K562 (cell line): ENCODE measurements around the gene OTUD5. TPM values are rescaled to one million over a fixed set of nuclear protein-coding genes. Genes with fewer than 3 reads are reported as not detected.

Source experiments
- FOXJ2 ChIP-seq: fragments of 200-800 bp; sonication (Bioruptor generic); IDR thresholded peaks from 2 replicates; pipeline ENCODE4 v1.6.1; 2016; ENCODE audit warnings: missing genetic modification characterization, missing compliant biosample characterization
- FOXK1 ChIP-seq: sonication (generic); formaldehyde crosslinking; IDR thresholded peaks from 2 replicates; pipeline ENCODE4 v1.8.0; 2022; ENCODE audit warnings: missing genetic modification reagents, mild to moderate bottlenecking, borderline replicate concordance
- MCM7 ChIP-seq, 2 experiments: fragments of 450-650 bp; IDR thresholded peaks; 2 replicates each; pipeline ENCODE4 v1.6.1; 2016 to 2018
- NCOR1 ChIP-seq: fragments of 450-650 bp; IDR thresholded peaks from 2 replicates; pipeline ENCODE4 v1.6.1; 2016; ENCODE audit warnings: mild to moderate bottlenecking, moderate library complexity
- PTTG1 ChIP-seq: fragments of 450-650 bp; IDR thresholded peaks from 2 replicates; pipeline ENCODE4 v1.6.1; 2016; ENCODE audit warnings: low read depth, mild to moderate bottlenecking, missing genetic modification characterization, missing compliant biosample characterization
- RBM14 ChIP-seq: fragments of 200-400 bp; formaldehyde crosslinking; IDR thresholded peaks from 2 replicates; pipeline ENCODE4 v1.6.1; 2018; ENCODE audit warnings: low read depth, mild to moderate bottlenecking, low read length, moderate library complexity, borderline replicate concordance; ENCODE audit not compliant: insufficient read depth
- RNF2 ChIP-seq: sonication (generic); IDR thresholded peaks from 2 replicates; pipeline ENCODE4 v1.6.1; 2016
- SMAD4 ChIP-seq: fragments of 250-450 bp; sonication (Bioruptor Pico); conservative IDR thresholded peaks from 2 replicates; pipeline ENCODE4 v1.8.0; 2021; ENCODE audit warnings: inconsistent platforms, mild to moderate bottlenecking, moderate library complexity
- SMARCC2 ChIP-seq: fragments of 450-650 bp; IDR thresholded peaks from 2 replicates; pipeline ENCODE4 v1.6.1; 2017; ENCODE audit warnings: antibody characterized with exemption, moderate library complexity, mild to moderate bottlenecking, low read depth
- polyA plus RNA-seq, 8 experiments: library from polyadenylated mRNA; depleted of rRNA in 4 of 8; stranded (reverse) in 5 of 8; unstranded in 3 of 8; fragments of >200 nt; fragmentation: Nextera tagmentation in 2 of 8; fragmentation: Illumina TruSeq in 1 of 8; extraction: Ambion mirVana in 2 of 8; extraction: Trizol in 1 of 8; gene quantifications; 2 replicates each; pipeline versions ENCODE4 v1.2.1 to v1.2.3, GENCODE V29; 2011 to 2014; ENCODE audit warnings: inconsistent platforms in 1 of 8, missing spikeins in 1 of 8
- total RNA-seq, 7 experiments: library from RNA; depleted of rRNA in 6 of 7; stranded (reverse); fragments of >200 nt in 6 of 7; fragmentation: Illumina TruSeq in 2 of 7; extraction: Trizol in 2 of 7; gene quantifications; 2 replicates each; pipeline versions ENCODE4 v1.2.1 to v1.2.3, GENCODE V29; 2011 to 2021; ENCODE audit warnings: low replicate concordance in 1 of 7
- TF ChIP-seq, protein P1 (sequence below): sonication (generic); formaldehyde crosslinking; IDR thresholded peaks from 2 replicates; pipeline ENCODE4 v1.8.0; 2022; ENCODE audit warnings: mild to moderate bottlenecking, missing genetic modification reagents
- TF ChIP-seq, protein P2 (sequence below): fragments of 200-400 bp; formaldehyde crosslinking; IDR thresholded peaks from 2 replicates; pipeline ENCODE4 v1.6.1; 2017; ENCODE audit warnings: mild to moderate bottlenecking, low read depth, low read length, moderate library complexity
- TF ChIP-seq, protein P3 (sequence below): fragments of 450-650 bp; formaldehyde crosslinking; IDR thresholded peaks from 2 replicates; pipeline ENCODE4 v1.4.0; 2020; ENCODE audit warnings: mild to moderate bottlenecking, moderate library complexity
- TF ChIP-seq, protein P4 (sequence below): sonication (generic); formaldehyde crosslinking; IDR thresholded peaks from 2 replicates; pipeline ENCODE4 v1.8.0; 2022; ENCODE audit warnings: mild to moderate bottlenecking, missing genetic modification reagents
- TF ChIP-seq, protein P5 (sequence below), 2 experiments: fragments of 450-650 bp; IDR thresholded peaks; 2 replicates each; pipeline ENCODE4 v1.6.1; 2018; ENCODE audit warnings: mild to moderate bottlenecking in 2 of 2, low read depth in 1 of 2; ENCODE audit not compliant: partially characterized antibody in 2 of 2

The OTUD5 gene
- total and polyA plus RNA-seq, 9 of the 15 experiments (the other 6 are each of a cell fraction or from before 2014, with no cell fraction given) = 3.6 to 102 (median 59.0) TPM

DNA sequence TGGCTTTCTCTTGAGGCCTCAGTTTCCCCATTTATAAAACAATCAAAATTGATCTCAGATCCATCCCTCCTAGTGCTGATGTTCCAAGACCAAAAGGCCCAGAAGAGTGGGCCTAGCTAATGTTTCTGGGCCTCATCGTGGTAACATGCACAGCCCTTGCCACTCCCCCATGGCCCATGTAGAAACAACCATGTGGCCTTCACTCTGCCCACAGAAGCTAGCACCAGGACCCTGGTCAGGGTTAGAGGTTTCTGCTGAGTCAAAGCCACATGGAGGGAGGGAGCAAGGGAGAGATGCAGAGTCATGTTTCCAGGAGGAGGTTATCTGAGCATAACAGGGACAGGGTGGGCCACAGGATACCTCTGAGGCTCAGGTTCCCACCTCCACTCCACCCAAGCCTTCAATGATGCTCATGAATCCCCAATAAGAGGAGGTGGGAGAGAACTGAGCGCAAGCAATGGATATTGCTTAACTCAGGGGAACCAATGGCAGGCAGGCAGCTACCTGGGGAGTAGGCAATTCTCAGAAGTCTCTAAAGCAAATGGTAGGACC lies 16.9 kb downstream of the OTUD5 start (continued):
- TF ChIP-seq, protein P1, sequence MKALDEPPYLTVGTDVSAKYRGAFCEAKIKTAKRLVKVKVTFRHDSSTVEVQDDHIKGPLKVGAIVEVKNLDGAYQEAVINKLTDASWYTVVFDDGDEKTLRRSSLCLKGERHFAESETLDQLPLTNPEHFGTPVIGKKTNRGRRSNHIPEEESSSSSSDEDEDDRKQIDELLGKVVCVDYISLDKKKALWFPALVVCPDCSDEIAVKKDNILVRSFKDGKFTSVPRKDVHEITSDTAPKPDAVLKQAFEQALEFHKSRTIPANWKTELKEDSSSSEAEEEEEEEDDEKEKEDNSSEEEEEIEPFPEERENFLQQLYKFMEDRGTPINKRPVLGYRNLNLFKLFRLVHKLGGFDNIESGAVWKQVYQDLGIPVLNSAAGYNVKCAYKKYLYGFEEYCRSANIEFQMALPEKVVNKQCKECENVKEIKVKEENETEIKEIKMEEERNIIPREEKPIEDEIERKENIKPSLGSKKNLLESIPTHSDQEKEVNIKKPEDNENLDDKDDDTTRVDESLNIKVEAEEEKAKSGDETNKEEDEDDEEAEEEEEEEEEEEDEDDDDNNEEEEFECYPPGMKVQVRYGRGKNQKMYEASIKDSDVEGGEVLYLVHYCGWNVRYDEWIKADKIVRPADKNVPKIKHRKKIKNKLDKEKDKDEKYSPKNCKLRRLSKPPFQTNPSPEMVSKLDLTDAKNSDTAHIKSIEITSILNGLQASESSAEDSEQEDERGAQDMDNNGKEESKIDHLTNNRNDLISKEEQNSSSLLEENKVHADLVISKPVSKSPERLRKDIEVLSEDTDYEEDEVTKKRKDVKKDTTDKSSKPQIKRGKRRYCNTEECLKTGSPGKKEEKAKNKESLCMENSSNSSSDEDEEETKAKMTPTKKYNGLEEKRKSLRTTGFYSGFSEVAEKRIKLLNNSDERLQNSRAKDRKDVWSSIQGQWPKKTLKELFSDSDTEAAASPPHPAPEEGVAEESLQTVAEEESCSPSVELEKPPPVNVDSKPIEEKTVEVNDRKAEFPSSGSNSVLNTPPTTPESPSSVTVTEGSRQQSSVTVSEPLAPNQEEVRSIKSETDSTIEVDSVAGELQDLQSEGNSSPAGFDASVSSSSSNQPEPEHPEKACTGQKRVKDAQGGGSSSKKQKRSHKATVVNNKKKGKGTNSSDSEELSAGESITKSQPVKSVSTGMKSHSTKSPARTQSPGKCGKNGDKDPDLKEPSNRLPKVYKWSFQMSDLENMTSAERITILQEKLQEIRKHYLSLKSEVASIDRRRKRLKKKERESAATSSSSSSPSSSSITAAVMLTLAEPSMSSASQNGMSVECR (CRISPR knock-in tag) = no peak
- TF ChIP-seq SMARCC2 (no peak; the same call in 1 of the 2 replicates), RNF2 (0 out of 2 replicates have a peak, but pooled peaks have one; percentile 60), NCOR1 (peak; percentile 86), FOXJ2 (tag) (no peak), FOXK1 (CRISPR knock-in tag) (no peak), RBM14 (no peak), MCM7 (IDR thresholded peaks at IDR 0.05) (no peak), SMAD4 (peak; percentile 76), PTTG1 (no peak)
- TF ChIP-seq, protein P2, sequence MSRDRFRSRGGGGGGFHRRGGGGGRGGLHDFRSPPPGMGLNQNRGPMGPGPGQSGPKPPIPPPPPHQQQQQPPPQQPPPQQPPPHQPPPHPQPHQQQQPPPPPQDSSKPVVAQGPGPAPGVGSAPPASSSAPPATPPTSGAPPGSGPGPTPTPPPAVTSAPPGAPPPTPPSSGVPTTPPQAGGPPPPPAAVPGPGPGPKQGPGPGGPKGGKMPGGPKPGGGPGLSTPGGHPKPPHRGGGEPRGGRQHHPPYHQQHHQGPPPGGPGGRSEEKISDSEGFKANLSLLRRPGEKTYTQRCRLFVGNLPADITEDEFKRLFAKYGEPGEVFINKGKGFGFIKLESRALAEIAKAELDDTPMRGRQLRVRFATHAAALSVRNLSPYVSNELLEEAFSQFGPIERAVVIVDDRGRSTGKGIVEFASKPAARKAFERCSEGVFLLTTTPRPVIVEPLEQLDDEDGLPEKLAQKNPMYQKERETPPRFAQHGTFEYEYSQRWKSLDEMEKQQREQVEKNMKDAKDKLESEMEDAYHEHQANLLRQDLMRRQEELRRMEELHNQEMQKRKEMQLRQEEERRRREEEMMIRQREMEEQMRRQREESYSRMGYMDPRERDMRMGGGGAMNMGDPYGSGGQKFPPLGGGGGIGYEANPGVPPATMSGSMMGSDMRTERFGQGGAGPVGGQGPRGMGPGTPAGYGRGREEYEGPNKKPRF = no peak
- TF ChIP-seq, protein P3, sequence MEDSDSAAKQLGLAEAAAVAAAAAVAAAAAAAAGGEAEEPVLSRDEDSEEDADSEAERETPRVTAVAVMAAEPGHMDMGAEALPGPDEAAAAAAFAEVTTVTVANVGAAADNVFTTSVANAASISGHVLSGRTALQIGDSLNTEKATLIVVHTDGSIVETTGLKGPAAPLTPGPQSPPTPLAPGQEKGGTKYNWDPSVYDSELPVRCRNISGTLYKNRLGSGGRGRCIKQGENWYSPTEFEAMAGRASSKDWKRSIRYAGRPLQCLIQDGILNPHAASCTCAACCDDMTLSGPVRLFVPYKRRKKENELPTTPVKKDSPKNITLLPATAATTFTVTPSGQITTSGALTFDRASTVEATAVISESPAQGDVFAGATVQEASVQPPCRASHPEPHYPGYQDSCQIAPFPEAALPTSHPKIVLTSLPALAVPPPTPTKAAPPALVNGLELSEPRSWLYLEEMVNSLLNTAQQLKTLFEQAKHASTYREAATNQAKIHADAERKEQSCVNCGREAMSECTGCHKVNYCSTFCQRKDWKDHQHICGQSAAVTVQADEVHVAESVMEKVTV (CRISPR knock-in tag) = no peak
- TF ChIP-seq, protein P4, sequence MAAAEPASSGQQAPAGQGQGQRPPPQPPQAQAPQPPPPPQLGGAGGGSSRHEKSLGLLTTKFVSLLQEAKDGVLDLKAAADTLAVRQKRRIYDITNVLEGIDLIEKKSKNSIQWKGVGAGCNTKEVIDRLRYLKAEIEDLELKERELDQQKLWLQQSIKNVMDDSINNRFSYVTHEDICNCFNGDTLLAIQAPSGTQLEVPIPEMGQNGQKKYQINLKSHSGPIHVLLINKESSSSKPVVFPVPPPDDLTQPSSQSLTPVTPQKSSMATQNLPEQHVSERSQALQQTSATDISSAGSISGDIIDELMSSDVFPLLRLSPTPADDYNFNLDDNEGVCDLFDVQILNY = no peak
- TF ChIP-seq, protein P5, sequence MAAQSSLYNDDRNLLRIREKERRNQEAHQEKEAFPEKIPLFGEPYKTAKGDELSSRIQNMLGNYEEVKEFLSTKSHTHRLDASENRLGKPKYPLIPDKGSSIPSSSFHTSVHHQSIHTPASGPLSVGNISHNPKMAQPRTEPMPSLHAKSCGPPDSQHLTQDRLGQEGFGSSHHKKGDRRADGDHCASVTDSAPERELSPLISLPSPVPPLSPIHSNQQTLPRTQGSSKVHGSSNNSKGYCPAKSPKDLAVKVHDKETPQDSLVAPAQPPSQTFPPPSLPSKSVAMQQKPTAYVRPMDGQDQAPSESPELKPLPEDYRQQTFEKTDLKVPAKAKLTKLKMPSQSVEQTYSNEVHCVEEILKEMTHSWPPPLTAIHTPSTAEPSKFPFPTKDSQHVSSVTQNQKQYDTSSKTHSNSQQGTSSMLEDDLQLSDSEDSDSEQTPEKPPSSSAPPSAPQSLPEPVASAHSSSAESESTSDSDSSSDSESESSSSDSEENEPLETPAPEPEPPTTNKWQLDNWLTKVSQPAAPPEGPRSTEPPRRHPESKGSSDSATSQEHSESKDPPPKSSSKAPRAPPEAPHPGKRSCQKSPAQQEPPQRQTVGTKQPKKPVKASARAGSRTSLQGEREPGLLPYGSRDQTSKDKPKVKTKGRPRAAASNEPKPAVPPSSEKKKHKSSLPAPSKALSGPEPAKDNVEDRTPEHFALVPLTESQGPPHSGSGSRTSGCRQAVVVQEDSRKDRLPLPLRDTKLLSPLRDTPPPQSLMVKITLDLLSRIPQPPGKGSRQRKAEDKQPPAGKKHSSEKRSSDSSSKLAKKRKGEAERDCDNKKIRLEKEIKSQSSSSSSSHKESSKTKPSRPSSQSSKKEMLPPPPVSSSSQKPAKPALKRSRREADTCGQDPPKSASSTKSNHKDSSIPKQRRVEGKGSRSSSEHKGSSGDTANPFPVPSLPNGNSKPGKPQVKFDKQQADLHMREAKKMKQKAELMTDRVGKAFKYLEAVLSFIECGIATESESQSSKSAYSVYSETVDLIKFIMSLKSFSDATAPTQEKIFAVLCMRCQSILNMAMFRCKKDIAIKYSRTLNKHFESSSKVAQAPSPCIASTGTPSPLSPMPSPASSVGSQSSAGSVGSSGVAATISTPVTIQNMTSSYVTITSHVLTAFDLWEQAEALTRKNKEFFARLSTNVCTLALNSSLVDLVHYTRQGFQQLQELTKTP (IDR thresholded peaks at IDR 0.05; ENCODE audit: low read depth in 1 of 2, partially characterized antibody in 2 of 2) = no peak
